ENCODE results near the gene PRSS8.
A peak's percentile ranks its signal among the peaks of the same experiment; 100 is the strongest.
"Not testable (repeated sequence)": the region's sequence is repeated elsewhere in the genome, so short reads cannot be mapped to it uniquely, and the experiment has no call there.

The PRSS8 gene

DNA sequence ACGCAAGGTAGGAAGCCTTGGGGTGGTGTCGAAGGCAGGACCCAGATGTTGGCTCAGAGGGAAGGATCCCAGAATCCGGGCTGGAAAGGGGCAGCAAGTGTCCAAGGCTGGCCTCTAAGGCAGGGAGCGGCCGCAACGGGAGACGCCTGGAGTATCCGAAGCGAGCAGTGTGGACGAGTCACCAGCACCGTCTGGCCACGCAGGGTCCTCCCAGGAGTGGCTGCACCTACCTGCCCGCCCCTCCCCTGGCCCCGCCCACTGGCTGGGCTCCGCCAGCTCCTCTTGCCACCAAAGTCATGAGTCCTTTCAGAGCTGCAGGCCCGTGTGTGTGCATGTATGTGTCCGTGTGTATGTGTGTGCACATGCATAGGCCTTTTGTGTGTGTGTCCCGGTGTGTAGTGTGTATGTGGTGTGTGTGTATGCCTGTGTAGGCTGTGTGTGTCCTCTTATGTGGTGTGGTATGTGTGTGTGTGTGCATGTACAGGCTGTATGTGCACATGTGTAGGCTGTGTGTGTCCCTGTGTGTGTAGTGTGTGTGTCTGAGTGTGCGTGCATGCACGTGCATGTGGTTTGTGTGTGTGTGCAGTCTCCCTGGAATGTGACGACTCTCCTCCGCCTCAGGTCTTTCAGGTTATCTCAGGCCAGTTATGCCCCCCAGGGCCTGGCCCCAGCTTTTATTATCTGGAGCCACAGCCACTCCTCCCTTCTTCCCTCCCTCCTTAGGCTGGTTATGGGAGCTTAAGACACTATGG, at the start of gene PRSS8:
PRSS8 (minus strand) TSS at position 193 of the 752 bp plus-strand sequence. CDS start 229 bp downstream, outside the sequence.
- DNase-seq: peak in 1 of 2 experiments; percentile 28

- no peak for DNase-seq
Measured at GRCh38 chr16:31184888-31185287, 49.4 kb upstream of the PRSS8 start.

- DNase-seq: no peak
Measured at GRCh38 chr16:31183432-31184428, 48.2 kb upstream of the PRSS8 start.

DNA sequence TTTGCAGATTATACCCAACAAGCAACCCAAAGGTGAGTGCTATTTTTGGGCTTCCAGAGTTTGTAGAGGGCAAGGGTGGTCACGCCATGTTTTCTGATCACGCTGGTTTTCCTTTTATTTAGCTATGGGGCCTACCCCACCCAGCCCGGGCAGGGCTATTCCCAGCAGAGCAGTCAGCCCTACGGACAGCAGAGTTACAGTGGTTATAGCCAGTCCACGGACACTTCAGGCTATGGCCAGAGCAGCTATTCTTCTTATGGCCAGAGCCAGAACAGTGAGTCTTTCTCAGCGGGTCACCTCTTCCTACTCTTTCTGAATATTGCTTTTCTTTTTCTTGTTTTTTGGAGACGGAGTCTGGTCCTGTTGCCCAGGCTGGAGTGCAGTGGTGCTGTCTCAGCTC, 46.9 kb upstream of the PRSS8 start:
- DNase-seq: no peak

DNA sequence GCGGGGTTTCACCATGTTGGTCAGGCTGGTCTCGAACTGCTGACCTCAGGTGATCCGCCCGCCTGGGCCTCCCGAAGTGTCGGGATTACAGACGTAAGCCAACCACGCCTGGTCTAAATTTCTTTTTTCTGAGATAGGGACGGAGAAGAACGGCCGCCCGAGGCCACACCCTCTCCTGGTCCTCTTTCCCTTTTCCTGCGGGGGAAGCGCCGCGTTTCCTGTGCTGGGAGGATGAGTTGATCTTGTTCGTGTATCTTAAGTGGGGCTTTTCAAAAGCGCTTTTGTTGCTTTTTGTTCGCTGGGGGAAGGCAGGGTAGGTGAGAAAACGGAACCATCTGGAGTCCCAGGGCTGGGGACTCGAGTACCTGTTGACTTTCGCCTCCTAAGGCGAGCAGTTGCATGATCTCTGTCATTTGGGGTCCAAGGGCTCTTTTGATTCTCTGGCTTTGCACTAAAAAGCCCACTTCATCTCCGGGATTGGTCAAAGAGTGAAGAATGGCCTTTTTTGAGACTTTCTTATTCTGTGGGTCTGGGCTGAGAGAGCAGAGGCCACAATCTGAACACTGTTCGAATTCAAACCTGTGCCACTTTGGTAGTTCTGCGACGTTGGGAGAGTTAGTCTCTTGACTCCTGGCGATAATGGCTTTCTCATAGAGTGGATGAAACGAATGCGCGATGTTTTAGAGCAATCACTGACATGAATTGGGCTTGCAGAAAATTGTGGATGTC, 45.7 kb upstream of the PRSS8 start:
- peak; percentile 62 to 64 for DNase-seq

- peak; percentile 93 to 94 for DNase-seq
Measured at GRCh38 chr16:31179747-31180459, 44.4 kb upstream of the PRSS8 start, which contains the start of gene FUS. FUS (plus strand) TSS chr16:31180139; CDS start chr16:31180215, 76 bp downstream.

- DNase-seq: no peak
Measured at GRCh38 chr16:31179219-31179746, 43.8 kb upstream of the PRSS8 start.

DNA sequence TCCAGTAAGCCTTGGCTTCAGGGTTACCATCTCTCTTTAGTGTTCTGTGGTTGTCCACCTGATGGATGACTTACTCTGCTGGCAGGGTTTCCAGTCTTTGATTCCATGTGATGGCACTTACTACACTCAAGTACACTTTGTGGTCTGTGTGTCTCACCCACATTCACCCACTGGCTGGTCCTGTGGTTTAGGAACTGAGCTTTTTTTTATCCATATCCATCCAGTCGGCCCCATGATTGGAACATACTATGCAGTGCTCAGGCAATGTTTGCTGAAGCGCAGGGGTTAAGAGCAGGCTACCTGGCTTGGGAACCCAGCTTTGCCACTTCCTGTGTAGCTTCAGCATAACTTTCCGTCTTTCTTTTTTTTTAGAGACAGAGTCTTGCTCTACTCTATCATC, 41.6 kb upstream of the PRSS8 start:
- peak; percentile 66 to 70 for DNase-seq

GRCh38 chr16:31170048-31170447, 34.5 kb upstream of the PRSS8 start:
- DNase-seq: not testable (repeated sequence)

- DNase-seq: no peak
Measured at GRCh38 chr16:31168848-31169247, 33.3 kb upstream of the PRSS8 start.

- no peak for DNase-seq
Measured at GRCh38 chr16:31167315-31167714, 31.8 kb upstream of the PRSS8 start.

DNA sequence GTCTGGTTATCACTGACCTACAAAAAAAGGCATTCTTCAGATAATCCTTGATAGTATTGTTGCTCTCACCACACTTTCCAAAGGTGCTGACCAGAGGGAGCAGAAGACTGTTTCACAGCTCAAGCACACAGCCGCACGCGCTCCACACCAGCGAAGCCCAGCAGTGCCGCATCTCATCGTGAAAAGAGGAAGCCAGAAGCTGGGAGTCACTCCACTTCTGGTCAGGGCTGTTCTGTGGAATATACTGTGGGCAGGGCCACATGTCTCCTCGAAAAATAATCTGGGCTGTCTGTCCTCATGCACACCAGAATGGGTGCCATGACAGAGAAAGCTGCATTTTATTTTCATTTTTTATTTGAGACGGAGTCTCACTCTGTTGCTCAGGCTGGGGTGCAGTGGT, 21.6 kb upstream of the PRSS8 start:
- DNase-seq: no peak

GRCh38 chr16:31150976-31151375, 15.4 kb upstream of the PRSS8 start:
- DNase-seq: not testable (repeated sequence)

DNA sequence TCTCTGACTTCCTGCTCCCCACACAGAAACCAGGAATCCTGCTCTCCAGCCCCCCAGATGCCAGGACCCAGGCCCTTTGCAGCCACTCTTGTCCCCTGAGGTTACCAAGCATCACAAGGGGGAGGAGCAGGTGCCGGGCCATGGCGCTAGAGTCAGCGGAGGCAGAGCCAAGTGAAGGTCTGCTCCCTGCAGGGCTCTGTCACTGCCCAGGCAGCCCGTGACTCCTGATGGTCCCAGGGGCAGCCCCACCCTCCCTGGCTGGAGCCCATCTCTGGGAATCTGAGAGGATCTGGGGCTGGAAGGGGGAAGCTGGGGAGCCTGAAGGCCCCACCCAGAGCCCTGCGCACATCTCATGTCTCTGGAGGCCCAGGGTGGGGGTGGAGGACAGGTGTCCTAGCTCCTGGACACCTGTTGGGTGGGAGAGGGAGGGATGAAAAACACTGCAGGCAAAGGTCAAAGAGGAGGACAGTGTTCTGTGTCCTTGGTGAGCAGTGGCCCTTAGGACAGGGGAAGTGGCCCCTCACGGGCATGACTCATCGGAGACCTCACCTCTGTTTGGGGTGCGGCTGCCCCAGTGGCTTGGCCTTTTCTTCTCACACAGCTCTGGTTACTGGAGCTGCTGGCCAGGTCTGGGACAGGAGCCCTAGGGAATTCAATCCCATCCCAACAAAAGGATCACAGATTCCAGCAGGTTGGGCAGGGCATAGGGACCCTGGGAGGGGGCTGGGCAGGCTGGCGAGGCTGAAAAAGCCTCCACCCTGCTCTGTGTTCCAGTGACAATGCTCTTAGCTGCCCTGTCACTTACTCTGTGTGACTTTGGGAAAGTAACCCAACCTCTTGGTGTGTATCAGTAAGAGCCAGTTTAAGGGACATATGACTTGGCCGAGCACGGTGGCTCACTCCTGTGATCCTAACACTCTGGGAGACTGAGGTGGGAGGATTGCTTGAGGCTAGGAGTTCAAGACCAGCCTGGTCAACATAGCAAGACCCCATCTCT, 14.7 kb upstream of the PRSS8 start, which contains the start of gene PRSS36:
PRSS36 (minus strand) TSS at position 173 of the 997 bp plus-strand sequence; CDS start at position 142, 31 bp downstream.
- DNase-seq: no peak

DNA sequence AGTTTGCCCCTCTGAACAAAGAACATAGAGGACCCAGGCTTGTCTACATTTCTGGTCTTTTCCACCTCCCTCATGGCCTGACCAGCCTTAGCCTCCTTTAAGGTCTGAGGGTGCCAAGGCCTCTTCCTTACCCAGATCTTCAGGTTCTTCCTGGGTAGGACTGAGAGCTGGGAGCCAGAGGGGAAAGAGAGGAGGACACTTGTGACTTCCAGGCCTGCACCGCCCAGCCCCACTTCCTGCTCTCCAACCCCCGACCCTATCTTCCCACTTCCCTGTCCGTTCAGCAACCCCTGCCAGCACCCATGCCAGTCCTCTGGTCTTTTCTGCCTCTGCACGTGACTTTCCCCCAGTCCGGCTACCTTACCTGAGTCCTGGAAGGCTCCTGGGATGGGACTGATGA, 13.8 kb upstream of the PRSS8 start:
- DNase-seq: no peak

GRCh38 chr16:31148896-31149295, 13.4 kb upstream of the PRSS8 start:
- DNase-seq: no peak

DNA sequence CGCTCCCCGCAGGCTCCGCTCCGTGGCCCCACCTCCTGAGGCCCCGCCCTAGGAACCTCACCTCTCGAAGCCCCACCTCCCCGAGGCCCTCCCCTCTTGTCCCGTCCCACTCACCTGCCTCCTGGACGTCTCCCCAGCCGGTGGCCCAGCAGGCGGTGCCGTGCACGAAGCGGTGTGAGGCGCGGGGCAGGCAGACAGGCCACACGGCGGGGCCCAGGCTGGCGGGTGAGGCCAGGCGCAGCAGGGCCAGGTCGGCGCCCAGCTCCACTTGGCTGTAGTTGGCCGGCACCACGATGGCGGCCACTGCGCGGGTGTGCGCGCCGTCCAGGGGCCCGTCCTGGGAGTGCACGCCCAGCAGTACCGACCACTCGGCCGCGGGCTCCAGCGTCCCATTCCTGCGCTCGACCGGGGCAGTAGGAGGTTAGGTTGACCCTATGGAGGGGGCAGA, 12.8 kb upstream of the PRSS8 start:
- DNase-seq: peak in 1 of 2 experiments; percentile 28

DNA sequence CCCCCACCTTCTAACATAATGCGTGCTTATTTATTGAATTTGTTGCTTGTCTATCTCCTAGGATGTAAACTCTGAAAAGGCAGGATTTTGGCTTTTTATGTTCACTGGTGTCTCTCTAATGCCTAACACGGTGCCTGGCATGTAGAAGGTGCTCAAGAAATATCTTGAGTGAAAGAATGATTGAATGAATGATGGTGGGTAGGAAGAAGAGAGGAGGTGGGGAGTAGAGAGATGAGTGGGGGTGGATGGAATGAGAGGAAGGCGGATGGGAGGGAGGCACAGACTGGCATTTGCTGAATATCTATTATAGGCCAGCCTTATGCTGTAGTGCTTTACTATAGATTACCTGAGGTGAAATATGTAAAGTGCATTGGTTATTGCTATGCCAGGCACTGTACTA, 12.0 kb upstream of the PRSS8 start:
- DNase-seq: no peak

DNA sequence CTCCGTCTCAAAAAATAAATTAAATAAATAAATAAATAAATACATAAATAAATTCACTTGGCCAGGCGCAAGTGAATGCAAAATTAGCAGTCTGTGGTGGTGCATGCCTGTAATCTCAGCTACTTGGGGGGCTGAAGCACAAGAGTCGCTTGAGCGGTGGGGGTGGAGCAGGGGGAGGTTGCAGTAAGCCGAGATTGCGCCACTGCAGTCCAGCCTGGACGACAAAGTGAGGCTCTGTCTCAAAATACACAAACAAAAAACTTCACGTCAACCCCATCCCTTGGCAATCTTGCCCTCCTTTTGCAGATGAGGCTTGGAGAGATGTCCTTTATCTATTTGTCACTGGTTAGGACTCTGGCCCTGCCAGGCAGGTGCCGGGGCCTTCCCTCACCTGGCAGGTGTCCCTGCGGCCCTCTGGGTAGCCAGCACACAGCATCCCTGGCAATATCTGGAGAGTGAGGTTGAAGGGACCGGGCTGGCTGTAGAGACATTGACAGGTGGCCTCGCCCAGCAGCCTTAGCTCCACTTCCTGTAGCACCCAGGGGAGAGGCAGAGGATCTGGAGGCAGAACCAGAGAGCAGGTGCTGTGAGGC, 10.0 kb upstream of the PRSS8 start:
- DNase-seq: no peak

- not testable (repeated sequence) for DNase-seq
Measured at GRCh38 chr16:31144418-31144817, 8.9 kb upstream of the PRSS8 start.
